HEK293 (cell line): ENCODE data around the gene CMTM4.
A peak's percentile ranks its signal among the peaks of the same experiment; 100 is the strongest.

Experiments
- CTCF ChIA-PET: fragments of 350-600 bp; formaldehyde crosslinking; extraction: SDS; loops from one replicate; lab custom pipeline; 2021; ENCODE audit warnings: antibody characterized with exemption; lab: Yijun Ruan, JAX
- POLR2A ChIA-PET: fragments of 300-600 bp; formaldehyde crosslinking; extraction: SDS; loops from one replicate; lab custom pipeline; 2020; ENCODE audit warnings: antibody characterized with exemption, inconsistent platforms; lab: Yijun Ruan, JAX
- H3K27ac ChIP-seq: fragments of 200-500 bp; sonication (Bioruptor generic); 2 replicates; pipeline ENCODE4 v1.5.1; 2014; ENCODE audit warnings: low read depth, low read length, control low read depth, inconsistent platforms; ENCODE audit errors: extremely low read depth
- H3K36me3 ChIP-seq, 2 experiments: fragments of 200-500 bp in 1 of 2; sonication (Bioruptor generic) in 1 of 2; 1 replicate in 1 of 2; 2 replicates in 1 of 2; pipeline ENCODE4 v1.5.1; 2014 to 2017; ENCODE audit warnings: inconsistent platforms in 2 of 2, low read length in 2 of 2; ENCODE audit not compliant: control insufficient read depth in 2 of 2, insufficient read depth in 1 of 2
- H3K4me1 ChIP-seq: fragments of 200-500 bp; sonication (Bioruptor generic); 2 replicates; pipeline ENCODE4 v1.5.1; 2014; ENCODE audit warnings: mild to moderate bottlenecking, low read length, inconsistent platforms; ENCODE audit not compliant: control insufficient read depth, insufficient read depth
- H3K4me3 ChIP-seq: 2 replicates; pipeline ENCODE4 v1.5.1; 2011; ENCODE audit warnings: low read depth, mild to moderate bottlenecking, control low read depth, low read length, moderate library complexity
- H3K9me3 ChIP-seq: fragments of 200-500 bp; sonication (Bioruptor generic); 2 replicates; pipeline ENCODE4 v1.5.1; 2014; ENCODE audit warnings: low read depth, low read length, inconsistent platforms; ENCODE audit not compliant: control insufficient read depth, insufficient read depth
- CTCF ChIP-seq: fragments of 450-650 bp; formaldehyde crosslinking; IDR thresholded peaks from 2 replicates; pipeline ENCODE4 v1.5.1; 2016; ENCODE audit warnings: missing biosample characterization, missing genetic modification characterization
- GLIS1 ChIP-seq: fragments of 450-650 bp; formaldehyde crosslinking; IDR thresholded peaks from 2 replicates; pipeline ENCODE4 v1.5.1; 2016; ENCODE audit warnings: missing biosample characterization, missing genetic modification characterization
- HIC1 ChIP-seq: fragments of 450-650 bp; formaldehyde crosslinking; IDR thresholded peaks from 2 replicates; pipeline ENCODE4 v1.5.1; 2016; ENCODE audit warnings: missing biosample characterization, missing genetic modification characterization
- MZF1 ChIP-seq: fragments of 450-650 bp; formaldehyde crosslinking; IDR thresholded peaks from 2 replicates; pipeline ENCODE4 v1.5.1; 2017; ENCODE audit warnings: missing biosample characterization, missing genetic modification characterization, borderline replicate concordance
- PBX3 ChIP-seq: sonication (generic); formaldehyde crosslinking; IDR thresholded peaks from 2 replicates; pipeline ENCODE4 v1.8.1; 2022; ENCODE audit warnings: mild to moderate bottlenecking, moderate library complexity, missing genetic modification reagents
- ZBTB11 ChIP-seq: fragments of 450-650 bp; formaldehyde crosslinking; conservative IDR thresholded peaks from 2 replicates; pipeline ENCODE4 v1.5.1; 2016; ENCODE audit warnings: low read depth, missing biosample characterization, missing genetic modification characterization
- ZBTB17 ChIP-seq: fragments of 450-650 bp; formaldehyde crosslinking; IDR thresholded peaks from 2 replicates; pipeline ENCODE4 v1.5.1; 2016; ENCODE audit warnings: missing biosample characterization, missing genetic modification characterization
- ZBTB21 ChIP-seq: fragments of 450-650 bp; formaldehyde crosslinking; IDR thresholded peaks from 2 replicates; pipeline ENCODE4 v1.5.1; 2017; ENCODE audit warnings: missing biosample characterization, missing genetic modification characterization
- ZBTB26 ChIP-seq: fragments of 450-650 bp; formaldehyde crosslinking; optimal IDR thresholded peaks from 2 replicates; pipeline ENCODE3; 2016; ENCODE audit warnings: missing biosample characterization, mild to moderate bottlenecking, missing genetic modification characterization
- ZFP37 ChIP-seq: fragments of 450-650 bp; formaldehyde crosslinking; IDR thresholded peaks from 2 replicates; pipeline ENCODE4 v1.5.1; 2016; ENCODE audit warnings: missing biosample characterization, missing genetic modification characterization
- ZIC2 ChIP-seq: fragments of 450-650 bp; formaldehyde crosslinking; IDR thresholded peaks from 2 replicates; pipeline ENCODE4 v1.5.1; 2016; ENCODE audit warnings: missing biosample characterization, missing genetic modification characterization
- ZNF140 ChIP-seq: fragments of 450-650 bp; formaldehyde crosslinking; IDR thresholded peaks from 2 replicates; pipeline ENCODE4 v1.5.1; 2016; ENCODE audit warnings: missing biosample characterization, missing genetic modification characterization
- ZNF146 ChIP-seq: fragments of 450-650 bp; formaldehyde crosslinking; IDR thresholded peaks from 2 replicates; pipeline ENCODE4 v1.5.1; 2016; ENCODE audit warnings: missing biosample characterization, missing genetic modification characterization
- ZNF155 ChIP-seq: fragments of 450-650 bp; formaldehyde crosslinking; IDR thresholded peaks from 2 replicates; pipeline ENCODE4 v1.5.1; 2016; ENCODE audit warnings: missing biosample characterization, missing genetic modification characterization
- ZNF211 ChIP-seq: fragments of 450-650 bp; formaldehyde crosslinking; IDR thresholded peaks from 2 replicates; pipeline ENCODE4 v1.5.1; 2016; ENCODE audit warnings: low read depth, missing biosample characterization, missing genetic modification characterization
- ZNF221 ChIP-seq: fragments of 450-650 bp; formaldehyde crosslinking; IDR thresholded peaks from 2 replicates; pipeline ENCODE4 v1.5.1; 2017; ENCODE audit warnings: missing biosample characterization, missing genetic modification characterization, borderline replicate concordance
- ZNF266 ChIP-seq: fragments of 450-650 bp; formaldehyde crosslinking; IDR thresholded peaks from 2 replicates; pipeline ENCODE4 v1.5.1; 2016; ENCODE audit warnings: missing biosample characterization, missing genetic modification characterization, low read depth
- ZNF366 ChIP-seq: fragments of 450-650 bp; formaldehyde crosslinking; conservative IDR thresholded peaks from 2 replicates; pipeline ENCODE4 v1.5.1; 2016; ENCODE audit warnings: missing biosample characterization, missing genetic modification characterization
- ZNF416 ChIP-seq: fragments of 450-650 bp; formaldehyde crosslinking; IDR thresholded peaks from 2 replicates; pipeline ENCODE4 v1.5.1; 2016; ENCODE audit warnings: missing biosample characterization, missing genetic modification characterization
- ZNF433 ChIP-seq: fragments of 450-650 bp; formaldehyde crosslinking; IDR thresholded peaks from 2 replicates; pipeline ENCODE4 v1.5.1; 2016; ENCODE audit warnings: missing biosample characterization, missing genetic modification characterization, low read depth
- ZNF580 ChIP-seq: fragments of 450-650 bp; formaldehyde crosslinking; IDR thresholded peaks from 2 replicates; pipeline ENCODE4 v1.5.1; 2016; ENCODE audit warnings: missing biosample characterization, missing genetic modification characterization
- ZNF626 ChIP-seq: fragments of 450-650 bp; sonication (Bioruptor Pico); formaldehyde crosslinking; IDR thresholded peaks from 2 replicates; pipeline ENCODE4 v1.5.1; 2018; ENCODE audit warnings: missing biosample characterization, missing genetic modification characterization, inconsistent platforms
- ZNF747 ChIP-seq: fragments of 450-650 bp; formaldehyde crosslinking; IDR thresholded peaks from 2 replicates; pipeline ENCODE4 v1.5.1; 2016; ENCODE audit warnings: missing biosample characterization, missing genetic modification characterization

CMTM4 gene

GRCh38 chr16:66603537-66604375 is 92.8 kb downstream of the CMTM4 start:
- ChIA-PET POLR2A (interaction anchor here (1.0 kb wide), 1 partner anchor 239 kb away, joined by 3 read pairs; no protein-coding TSS in a partner anchor), CTCF (interaction anchor here (0.5 to 1.5 kb wide), 4 partner anchors 61 to 199 kb away, joined by 3 to 9 read pairs (median 3); no protein-coding TSS in a partner anchor)
- peaks cover 0 to 2% of the 10 kb centered on the region in 2 experiments; a peak in 1 of 3 replicates for H3K36me3 ChIP-seq
- H3K4me1 ChIP-seq = no peaks in the 10 kb centered on the region
- H3K4me3 ChIP-seq = peak overlapping the region; percentile 69
- H3K9me3 ChIP-seq = no peaks in the 10 kb centered on the region
- peak overlapping the region; percentile 80 for H3K27ac ChIP-seq
- TF ChIP-seq ZNF626 (tag by site-specific recombination) (no peak), ZBTB11 (tag by site-specific recombination) (peak; percentile 68), ZFP37 (tag by site-specific recombination) (peak; percentile 27; the same call in 1 of the 2 replicates), ZNF416 (tag by site-specific recombination) (peak; percentile 31; the same call in 1 of the 2 replicates), ZIC2 (0 out of 2 replicates have a peak, but pooled peaks have one; percentile 20), ZBTB17 (tag by site-specific recombination) (peak; percentile 87), MZF1 (no peak), ZNF221 (no peak), CTCF (peak; percentile 46), ZNF140 (no peak), ZNF211 (tag by site-specific recombination) (no peak), ZNF146 (tag by site-specific recombination) (no peak), ZBTB26 (tag by site-specific recombination) (peak; percentile 96), ZBTB21 (tag by site-specific recombination) (no peak; the same call in 1 of the 2 replicates), ZNF366 (tag by site-specific recombination) (peak; percentile 75), HIC1 (tag by site-specific recombination) (peak; percentile 38; the same call in 1 of the 2 replicates), PBX3 (CRISPR knock-in tag) (no peak), ZNF747 (no peak), ZNF266 (tag by site-specific recombination) (no peak), ZNF155 (tag by site-specific recombination) (no peak), ZNF433 (no peak), ZNF580 (tag by site-specific recombination) (peak; percentile 60; the same call in 1 of the 2 replicates), GLIS1 (no peak)
